ENCODE data around the gene NOL12. TPM values are rescaled to one million over a fixed set of nuclear protein-coding genes. Genes with fewer than 3 reads are reported as not detected.

Gene NOL12
- total RNA-seq, 1 experiment from 2014 or later, result 44.3 TPM

DNA sequence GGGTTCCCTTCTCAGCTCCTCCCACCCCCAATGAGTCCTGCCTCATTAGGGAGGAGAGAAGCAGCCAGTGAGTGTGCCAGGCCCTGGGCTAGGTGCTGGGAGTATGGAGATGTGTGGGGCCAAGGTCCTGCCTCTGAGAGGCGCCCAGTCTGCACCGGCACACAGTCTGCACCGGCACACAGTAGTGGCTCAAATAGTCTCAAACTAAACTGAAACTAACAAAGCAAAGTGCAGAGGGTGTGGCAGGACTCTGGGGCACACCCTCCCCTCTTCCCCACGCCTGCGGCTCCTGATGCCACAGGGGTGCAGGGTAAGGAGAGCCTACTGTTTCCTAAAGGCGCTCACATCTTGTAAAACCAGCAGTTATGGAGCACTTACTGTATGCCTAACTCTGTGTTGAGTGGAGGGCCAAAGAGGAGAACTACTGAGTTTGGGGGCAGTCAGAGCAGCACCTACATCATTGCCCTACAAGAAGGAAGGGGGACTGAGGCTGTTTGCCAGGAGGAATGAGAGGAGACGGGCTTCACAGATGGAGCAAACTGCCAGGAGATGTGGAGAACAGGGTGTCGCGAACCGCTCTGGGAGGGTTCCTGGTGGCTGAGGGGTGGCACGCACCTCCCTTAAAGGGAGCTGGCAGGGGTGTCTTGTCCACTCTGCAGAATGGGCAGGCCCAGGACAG, 47.6 kb upstream of the NOL12 start:
- no peak for DNase-seq
- Histone ChIP-seq H3K4me2 (peak overlapping the region; percentile 99), H4K20me1 (ENCODE audit: insufficient read depth) (0 out of 2 replicates have a peak, but pooled peaks cover under 1% of the 10 kb centered on the region), H2AFZ (no peak overlapping the region), H3K27ac (no peak overlapping the region), H3F3A (ENCODE audit: insufficient read depth, low read depth) (peaks cover 53% of the 10 kb centered on the region), H3K79me2 (ENCODE audit: low read depth) (peaks cover 7% of the 10 kb centered on the region), H3K9me2 (ENCODE audit: insufficient read depth) (no peaks in the 10 kb centered on the region), H3K4me3 (no peak overlapping the region), H3K27me3 (ENCODE audit: insufficient read depth, low read depth) (no peaks in the 10 kb centered on the region), H3K36me3 (ENCODE audit: low read depth) (0 out of 2 replicates have a peak, but pooled peaks cover 4% of the 10 kb centered on the region), H3K9me3 (ENCODE audit: insufficient read depth, low read depth) (no peaks in the 10 kb centered on the region), H3K4me1 (replicated peaks; ENCODE audit: insufficient read depth) (peaks cover 32% of the 10 kb centered on the region)
- CTCF ChIA-PET, result no interaction called here
- no peak for TF ChIP-seq EZH2 (IDR thresholded peaks at IDR 0.05; ENCODE audit: low read depth)
- TF ChIP-seq, protein P1, sequence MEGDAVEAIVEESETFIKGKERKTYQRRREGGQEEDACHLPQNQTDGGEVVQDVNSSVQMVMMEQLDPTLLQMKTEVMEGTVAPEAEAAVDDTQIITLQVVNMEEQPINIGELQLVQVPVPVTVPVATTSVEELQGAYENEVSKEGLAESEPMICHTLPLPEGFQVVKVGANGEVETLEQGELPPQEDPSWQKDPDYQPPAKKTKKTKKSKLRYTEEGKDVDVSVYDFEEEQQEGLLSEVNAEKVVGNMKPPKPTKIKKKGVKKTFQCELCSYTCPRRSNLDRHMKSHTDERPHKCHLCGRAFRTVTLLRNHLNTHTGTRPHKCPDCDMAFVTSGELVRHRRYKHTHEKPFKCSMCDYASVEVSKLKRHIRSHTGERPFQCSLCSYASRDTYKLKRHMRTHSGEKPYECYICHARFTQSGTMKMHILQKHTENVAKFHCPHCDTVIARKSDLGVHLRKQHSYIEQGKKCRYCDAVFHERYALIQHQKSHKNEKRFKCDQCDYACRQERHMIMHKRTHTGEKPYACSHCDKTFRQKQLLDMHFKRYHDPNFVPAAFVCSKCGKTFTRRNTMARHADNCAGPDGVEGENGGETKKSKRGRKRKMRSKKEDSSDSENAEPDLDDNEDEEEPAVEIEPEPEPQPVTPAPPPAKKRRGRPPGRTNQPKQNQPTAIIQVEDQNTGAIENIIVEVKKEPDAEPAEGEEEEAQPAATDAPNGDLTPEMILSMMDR (conservative IDR thresholded peaks at IDR 0.05), result no peak
- intact Hi-C loops (cut with micrococcal nuclease; ENCODE audit: unreplicated experiment), result loop anchor here (1.0 kb wide), 1 partner anchor 30 kb away; the partner anchor contains the start of gene GGA1
- POLR2A ChIA-PET (ENCODE audit: unreplicated experiment), result interaction anchor here (0.5 to 0.6 kb wide), 2 partner anchors 44 to 179 kb away, joined by 4 to 7 read pairs; no protein-coding TSS in a partner anchor
- BruUV-seq (replicated peaks), result no TSS peak

GRCh38 chr22:37639070-37639760, 46.9 kb upstream of the NOL12 start, which contains the start of gene SH3BP1:
Gene SH3BP1 (plus strand): TSS chr22:37639669. CDS start chr22:37639788, 119 bp downstream.
- H3K27me3 ChIP-seq (ENCODE audit: insufficient read depth, low read depth), result no peaks in the 10 kb centered on the region
- no peaks in the 10 kb centered on the region for H3K9me2 ChIP-seq (ENCODE audit: insufficient read depth)
- H3K9me3 ChIP-seq (ENCODE audit: insufficient read depth, low read depth), result no peaks in the 10 kb centered on the region
- POLR2A ChIA-PET (ENCODE audit: unreplicated experiment), result interaction anchor here (0.5 to 0.6 kb wide), 2 partner anchors 179 to 266 kb away, joined by 3 to 7 read pairs; no protein-coding TSS in a partner anchor
- peaks cover 7% of the 10 kb centered on the region for H3K79me2 ChIP-seq (ENCODE audit: low read depth)
- no peak within 1 kb of the TSS for H3K27ac ChIP-seq
- peaks cover 53% of the 10 kb centered on the region for H3F3A ChIP-seq (ENCODE audit: insufficient read depth, low read depth)
- peak in 1 of 2 experiments; percentile 79 for DNase-seq
- peak within 1 kb of the TSS; percentile 70 for H3K4me3 ChIP-seq
- H3K4me2 ChIP-seq, result peak within 1 kb of the TSS; percentile 99
- 0 out of 2 replicates have a peak, but pooled peaks cover 4% of the 10 kb centered on the region for H3K36me3 ChIP-seq (ENCODE audit: low read depth)
- H3K4me1 ChIP-seq (replicated peaks; ENCODE audit: insufficient read depth), result peaks cover 32% of the 10 kb centered on the region
- 0 out of 2 replicates have a peak, but pooled peaks cover 3% of the 10 kb centered on the region for H4K20me1 ChIP-seq (ENCODE audit: insufficient read depth)
- peak within 1 kb of the TSS; percentile 73 for H2AFZ ChIP-seq
- intact Hi-C loops (cut with micrococcal nuclease; ENCODE audit: unreplicated experiment), result loop anchor here (1.0 kb wide), 1 partner anchor 31 kb away; the partner anchor contains the start of gene GGA1
- CTCF ChIA-PET, result interaction anchor here (0.6 to 0.7 kb wide), 2 partner anchors 37 to 112 kb away, joined by 4 to 5 read pairs; no protein-coding TSS in a partner anchor
- TF ChIP-seq, protein P1 (conservative IDR thresholded peaks at IDR 0.05), result no peak
- no peak for TF ChIP-seq EZH2 (IDR thresholded peaks at IDR 0.05; ENCODE audit: low read depth)
- BruUV-seq (replicated peaks), result no TSS peak
